ENCODE measurements around the gene RAVER2. TPM values are rescaled to one million over a fixed set of nuclear protein-coding genes. Genes with fewer than 3 reads are reported as not detected.
"Not testable (repeated sequence)": the region's sequence is repeated elsewhere in the genome, so short reads cannot be mapped to it uniquely, and the experiment has no call there.

Gene RAVER2
- total RNA-seq, 1 donor, result 9.1 TPM

GRCh38 chr1:64769971-64770370 is 25.1 kb downstream of the RAVER2 start:
- TF ChIP-seq CTCF (IDR thresholded peaks at IDR 0.05; ENCODE audit: insufficient read depth, low read depth, low read length), result no peak
- no peak for DNase-seq (ENCODE audit: low read depth)
- H3K4me3 ChIP-seq (ENCODE audit: low read depth, low read length), result no peak overlapping the region

- DNase-seq (ENCODE audit: low read depth); H3K4me3 ChIP-seq (ENCODE audit: low read depth, low read length): not testable (repeated sequence)
Measured at GRCh38 chr1:64773306-64773705, 28.4 kb downstream of the RAVER2 start.

DNA sequence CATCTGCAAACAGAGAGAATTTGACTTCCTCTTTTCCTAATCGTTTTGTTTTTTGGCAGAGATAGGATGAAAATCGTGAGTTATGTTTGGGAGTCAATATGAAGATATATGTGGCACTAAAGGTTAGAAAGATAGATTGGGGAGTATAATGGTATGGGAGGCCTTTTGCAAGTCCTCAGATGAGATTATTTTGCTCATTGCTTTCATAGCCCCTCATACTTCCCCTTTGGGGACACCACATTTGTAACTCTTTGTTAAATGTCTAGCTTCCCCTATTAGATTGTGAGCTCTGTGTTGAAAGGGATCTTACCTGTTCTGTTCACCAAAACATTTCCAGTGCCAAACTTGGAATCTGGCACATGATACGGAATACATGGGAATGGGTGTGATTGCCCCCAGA is 30.2 kb downstream of the RAVER2 start:
- TF ChIP-seq CTCF (IDR thresholded peaks at IDR 0.05; ENCODE audit: insufficient read depth, low read depth, low read length), result no peak
- no peak for DNase-seq (ENCODE audit: low read depth)
- H3K4me3 ChIP-seq (ENCODE audit: low read depth, low read length), result no peak overlapping the region

- not testable (repeated sequence) for DNase-seq (ENCODE audit: low read depth); H3K4me3 ChIP-seq (ENCODE audit: low read depth, low read length)
Measured at GRCh38 chr1:64782044-64782443, 37.2 kb downstream of the RAVER2 start.

DNA sequence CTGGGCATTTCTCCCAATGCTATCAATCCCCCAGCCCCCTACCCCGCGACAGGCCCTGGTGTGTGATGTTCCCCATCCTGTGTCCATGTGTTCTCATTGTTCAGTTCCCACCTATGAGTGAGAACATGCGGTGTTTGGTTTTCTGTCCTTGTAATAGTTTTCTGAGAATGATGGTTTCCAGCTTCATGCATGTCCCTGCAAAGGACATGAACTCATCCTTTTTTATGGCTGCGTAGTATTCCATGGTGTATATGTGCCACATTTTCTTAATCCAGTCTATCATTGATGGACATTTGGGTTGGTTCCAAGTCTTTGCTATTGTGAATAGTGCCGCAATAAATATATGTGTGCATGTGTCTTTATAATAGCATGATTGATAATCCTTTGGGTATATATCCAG is 38.0 kb downstream of the RAVER2 start:
- not testable (repeated sequence) for H3K4me3 ChIP-seq (ENCODE audit: low read depth, low read length); DNase-seq (ENCODE audit: low read depth)

DNA sequence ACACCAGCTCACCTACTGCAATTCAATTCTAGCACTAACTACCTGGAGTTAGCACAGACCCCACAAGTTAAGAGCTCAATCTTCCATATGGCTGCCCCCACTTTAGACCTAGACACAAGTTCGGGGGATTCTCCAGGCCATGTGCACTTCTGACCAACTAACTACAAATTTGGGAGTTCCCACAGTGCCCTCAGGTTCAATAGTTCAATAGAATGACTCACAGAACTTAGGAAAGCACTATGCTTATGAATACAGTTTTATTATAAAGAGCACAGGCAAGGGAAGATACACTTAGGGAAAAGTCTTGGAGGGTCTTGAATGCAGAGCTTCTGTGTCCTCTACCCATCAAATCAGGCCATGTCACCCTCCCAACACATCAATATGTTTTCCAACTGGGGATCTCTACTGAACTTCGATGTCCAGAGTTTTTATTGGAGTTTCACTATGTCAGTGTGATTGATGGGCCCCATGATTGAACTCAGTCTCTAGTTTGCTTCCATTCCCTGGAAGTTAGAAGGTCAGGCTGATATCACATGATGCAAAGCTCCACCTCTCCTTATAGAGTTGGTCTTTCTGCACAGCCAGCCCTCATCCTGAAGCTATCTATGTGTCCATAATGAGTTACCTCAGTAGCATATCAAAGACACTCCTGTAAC is 46.1 kb downstream of the RAVER2 start:
- DNase-seq (ENCODE audit: low read depth), result no peak
- H3K4me3 ChIP-seq (ENCODE audit: low read depth, low read length), result no peak overlapping the region
- TF ChIP-seq CTCF (IDR thresholded peaks at IDR 0.05; ENCODE audit: insufficient read depth, low read depth, low read length), result no peak

GRCh38 chr1:64798872-64799271 is 54.0 kb downstream of the RAVER2 start:
- no peak for TF ChIP-seq CTCF (IDR thresholded peaks at IDR 0.05; ENCODE audit: insufficient read depth, low read depth, low read length)
- no peak overlapping the region for H3K4me3 ChIP-seq (ENCODE audit: low read depth, low read length)
- DNase-seq (ENCODE audit: low read depth), result no peak

DNA sequence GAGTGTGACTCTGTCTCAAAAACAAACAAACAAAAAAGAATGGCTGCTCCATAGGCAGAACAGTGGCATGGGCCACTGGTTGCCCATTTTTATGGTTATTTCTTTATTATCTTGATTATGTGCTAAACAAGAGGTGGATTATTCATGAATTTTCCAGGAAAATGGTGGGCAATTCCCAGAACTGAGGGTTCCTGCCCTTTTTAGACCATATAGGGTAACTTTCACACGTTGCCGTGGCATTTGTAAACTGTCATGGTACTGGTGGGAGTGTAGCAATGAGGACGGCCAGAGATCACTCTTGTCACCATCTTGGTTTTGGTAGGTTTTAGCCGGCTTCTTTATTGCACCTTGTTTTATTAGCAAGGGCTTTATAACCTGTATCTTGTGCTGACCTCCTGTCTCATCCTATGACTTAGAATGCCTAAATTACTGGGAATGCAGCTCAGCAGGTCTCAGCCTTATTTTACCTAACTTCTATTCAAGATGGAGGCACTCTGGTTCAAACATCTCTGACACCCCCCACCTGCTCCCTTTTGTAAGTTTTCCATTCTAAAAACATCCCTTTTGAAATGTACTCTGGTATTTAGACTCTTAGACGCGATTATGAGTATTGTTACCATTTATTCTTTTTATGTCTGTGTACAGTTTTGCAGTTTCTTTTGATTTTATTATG is 57.1 kb downstream of the RAVER2 start:
- TF ChIP-seq CTCF (IDR thresholded peaks at IDR 0.05; ENCODE audit: insufficient read depth, low read depth, low read length), result no peak
- no peak for DNase-seq (ENCODE audit: low read depth)
- H3K4me3 ChIP-seq (ENCODE audit: low read depth, low read length), result no peak overlapping the region

Data from fibroblast of villous mesenchyme (primary cell).